Activated naive CD4-positive, alpha-beta T cell (primary cell): Measurements from ENCODE around the gene SPRED3.

Experiments
- DNase-seq, 4 experiments: peaks; one replicate each; lab custom pipeline; 2025; lab: John Stamatoyannopoulos, UW

The SPRED3 gene

DNA sequence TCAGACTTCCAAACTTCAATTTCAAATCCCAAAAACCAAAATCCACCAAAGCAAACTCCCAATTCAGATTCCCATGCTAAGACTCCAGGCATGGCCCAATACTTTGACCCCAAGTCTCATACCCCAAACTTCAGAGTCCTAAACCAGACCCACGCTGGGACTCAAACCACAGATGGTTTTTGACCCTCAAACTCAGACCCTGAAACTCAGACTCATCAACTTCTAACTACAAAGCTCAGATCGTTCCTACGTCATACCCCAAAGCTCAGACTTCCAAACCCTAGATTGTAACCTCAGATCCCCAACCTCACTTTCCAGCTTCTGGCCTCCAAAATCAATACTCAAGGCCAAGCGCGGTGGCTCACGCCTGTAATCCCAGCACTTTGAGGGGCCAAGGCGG lies 56.9 kb downstream of the SPRED3 start:
- DNase-seq = no peak

GRCh38 chr19:38448225-38448624 lies 59.7 kb downstream of the SPRED3 start:
- DNase-seq = no peak
